ENCODE measurements around the gene RBM6.

GRCh38 chr3:50044976-50045375 is 105.0 kb downstream of the RBM6 start:
- no peak for TF ChIP-seq CTCF (conservative IDR thresholded peaks at IDR 0.05; ENCODE audit: low read depth in 2 of 2)
- no peak for TF ChIP-seq EZH2 (IDR thresholded peaks at IDR 0.05; ENCODE audit: low read depth, unreplicated experiment)
- TF ChIP-seq, protein P1, sequence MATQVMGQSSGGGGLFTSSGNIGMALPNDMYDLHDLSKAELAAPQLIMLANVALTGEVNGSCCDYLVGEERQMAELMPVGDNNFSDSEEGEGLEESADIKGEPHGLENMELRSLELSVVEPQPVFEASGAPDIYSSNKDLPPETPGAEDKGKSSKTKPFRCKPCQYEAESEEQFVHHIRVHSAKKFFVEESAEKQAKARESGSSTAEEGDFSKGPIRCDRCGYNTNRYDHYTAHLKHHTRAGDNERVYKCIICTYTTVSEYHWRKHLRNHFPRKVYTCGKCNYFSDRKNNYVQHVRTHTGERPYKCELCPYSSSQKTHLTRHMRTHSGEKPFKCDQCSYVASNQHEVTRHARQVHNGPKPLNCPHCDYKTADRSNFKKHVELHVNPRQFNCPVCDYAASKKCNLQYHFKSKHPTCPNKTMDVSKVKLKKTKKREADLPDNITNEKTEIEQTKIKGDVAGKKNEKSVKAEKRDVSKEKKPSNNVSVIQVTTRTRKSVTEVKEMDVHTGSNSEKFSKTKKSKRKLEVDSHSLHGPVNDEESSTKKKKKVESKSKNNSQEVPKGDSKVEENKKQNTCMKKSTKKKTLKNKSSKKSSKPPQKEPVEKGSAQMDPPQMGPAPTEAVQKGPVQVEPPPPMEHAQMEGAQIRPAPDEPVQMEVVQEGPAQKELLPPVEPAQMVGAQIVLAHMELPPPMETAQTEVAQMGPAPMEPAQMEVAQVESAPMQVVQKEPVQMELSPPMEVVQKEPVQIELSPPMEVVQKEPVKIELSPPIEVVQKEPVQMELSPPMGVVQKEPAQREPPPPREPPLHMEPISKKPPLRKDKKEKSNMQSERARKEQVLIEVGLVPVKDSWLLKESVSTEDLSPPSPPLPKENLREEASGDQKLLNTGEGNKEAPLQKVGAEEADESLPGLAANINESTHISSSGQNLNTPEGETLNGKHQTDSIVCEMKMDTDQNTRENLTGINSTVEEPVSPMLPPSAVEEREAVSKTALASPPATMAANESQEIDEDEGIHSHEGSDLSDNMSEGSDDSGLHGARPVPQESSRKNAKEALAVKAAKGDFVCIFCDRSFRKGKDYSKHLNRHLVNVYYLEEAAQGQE (IDR thresholded peaks at IDR 0.05; ENCODE audit: unreplicated experiment): no peak
- no peak for TF ChIP-seq NANOG (IDR thresholded peaks at IDR 0.05; ENCODE audit: borderline replicate concordance)
- TF ChIP-seq POLR2AphosphoS5 (IDR thresholded peaks at IDR 0.05; ENCODE audit: low read depth): no peak

Measured in GM23338 (cell line).